Esophagus muscularis mucosa (tissue), 4 donors: ENCODE results near the gene DCHS2.

Source experiments
- CTCF ChIP-seq, 3 experiments: fragments of 200-600 bp in 2 of 3; fragments of 450-650 bp in 1 of 3; sonication (generic) in 2 of 3; IDR thresholded peaks; one replicate each; pipeline ENCODE4 v1.5.1; 2017 to 2019; ENCODE audit warnings: antibody characterized with exemption in 3 of 3, mild to moderate bottlenecking in 2 of 3, moderate library complexity in 1 of 3
- EP300 ChIP-seq: sonication (generic); formaldehyde crosslinking; IDR thresholded peaks from one replicate; pipeline ENCODE4 v1.6.1; 2017; ENCODE audit warnings: antibody characterized with exemption
- POLR2A ChIP-seq: fragments of 450-650 bp; IDR thresholded peaks from one replicate; pipeline ENCODE4 v1.6.1; 2017; ENCODE audit warnings: antibody characterized with exemption, moderate library complexity, mild to moderate bottlenecking, low read depth
- POLR2AphosphoS5 ChIP-seq, 2 donors: sonication (generic); formaldehyde crosslinking; IDR thresholded peaks; one replicate each; pipeline ENCODE4 v1.6.1; 2017; ENCODE audit warnings: antibody characterized with exemption in 2 of 2

- TF ChIP-seq CTCF (IDR thresholded peaks at IDR 0.05) (peak in 1 of 3 experiments; percentile 10), POLR2A (no peak), EP300 (no peak), POLR2AphosphoS5 (IDR thresholded peaks at IDR 0.05) (no peak)
Observed at GRCh38 chr4:154349829-154350228, 141.8 kb downstream of the DCHS2 start.
